GM19351 (cell line): ENCODE results near the gene F12.
"Not testable (repeated sequence)": the region's sequence is repeated elsewhere in the genome, so short reads cannot be mapped to it uniquely, and the experiment has no call there.

ENCODE experiments used
- ATAC-seq: cut with Tn5 transposase; IDR thresholded peaks from one replicate; pipeline ENCODE4 v1.9.1; 2021; ENCODE audit warnings: mild to moderate bottlenecking, moderate library complexity; ENCODE audit not compliant: unreplicated experiment

F12 gene

DNA sequence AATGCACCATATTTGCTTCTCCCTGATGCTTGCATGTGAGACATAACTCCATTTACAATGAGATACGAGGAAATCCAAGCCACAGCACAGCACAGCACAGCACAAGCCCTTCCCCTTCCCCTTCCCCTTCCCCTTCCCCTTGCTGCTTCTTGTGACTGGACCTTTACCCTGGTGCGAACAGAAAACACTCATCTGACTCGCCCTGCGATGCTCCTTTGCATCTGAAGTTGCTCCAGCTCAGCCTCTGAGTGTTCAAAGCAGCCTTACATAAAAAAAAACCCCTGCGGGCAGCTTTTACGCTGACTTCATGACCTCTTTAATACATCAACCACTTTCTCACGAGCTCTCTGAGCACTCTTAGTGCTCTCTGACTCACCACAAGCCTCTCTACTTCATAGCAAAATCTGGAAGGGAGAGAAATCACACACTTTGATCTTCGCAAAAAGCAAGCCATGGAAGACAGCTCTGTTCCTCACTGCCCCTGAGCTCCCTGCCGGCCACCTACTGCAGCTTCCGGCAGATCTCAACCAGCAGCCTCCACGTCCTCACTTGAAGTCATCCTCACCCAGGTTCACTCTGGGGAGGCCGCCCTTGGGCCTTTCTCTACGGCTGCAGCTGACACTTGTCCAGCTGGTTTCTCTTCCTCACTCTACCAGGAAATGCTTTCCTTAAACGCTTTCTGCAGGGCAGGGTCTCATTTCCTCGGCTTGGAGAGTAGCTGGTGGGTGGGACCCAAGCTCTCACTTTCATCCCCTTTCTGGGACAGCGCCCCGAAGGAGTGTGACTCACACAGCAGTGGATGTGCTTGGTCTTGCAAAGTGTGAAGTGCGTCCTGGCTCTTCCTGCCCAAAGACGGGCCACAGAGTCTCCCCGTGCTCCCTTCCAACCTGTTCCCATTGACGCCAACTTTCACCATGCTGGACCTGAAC lies 19.9 kb downstream of the F12 start:
- peak; percentile 56 for ATAC-seq

DNA sequence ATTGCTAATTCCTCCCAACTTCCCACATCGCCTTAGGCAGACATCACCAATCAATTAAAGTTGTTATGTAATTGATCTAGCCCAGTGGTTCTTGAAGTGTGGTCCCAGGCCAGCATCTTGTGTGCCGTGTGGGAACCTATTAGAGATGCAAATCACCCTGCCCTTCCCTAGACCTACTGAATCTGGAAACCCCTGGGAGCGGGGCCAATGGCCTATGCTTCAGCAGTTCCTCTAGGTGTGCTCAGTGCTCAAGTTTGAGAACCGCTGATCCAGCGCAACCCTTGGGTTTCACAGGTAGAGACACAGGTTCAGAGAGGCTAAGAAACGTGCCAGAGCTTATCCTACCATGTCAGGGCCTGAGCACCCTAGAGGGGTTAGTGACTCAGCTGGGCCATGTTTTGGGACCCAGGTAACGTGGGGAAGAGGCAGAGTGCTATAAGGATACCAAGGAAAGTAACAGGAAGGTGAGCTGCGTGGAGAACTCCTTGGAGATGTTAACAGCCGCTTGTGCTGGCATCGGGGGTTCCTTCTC lies 20.8 kb downstream of the F12 start:
- ATAC-seq: no peak

DNA sequence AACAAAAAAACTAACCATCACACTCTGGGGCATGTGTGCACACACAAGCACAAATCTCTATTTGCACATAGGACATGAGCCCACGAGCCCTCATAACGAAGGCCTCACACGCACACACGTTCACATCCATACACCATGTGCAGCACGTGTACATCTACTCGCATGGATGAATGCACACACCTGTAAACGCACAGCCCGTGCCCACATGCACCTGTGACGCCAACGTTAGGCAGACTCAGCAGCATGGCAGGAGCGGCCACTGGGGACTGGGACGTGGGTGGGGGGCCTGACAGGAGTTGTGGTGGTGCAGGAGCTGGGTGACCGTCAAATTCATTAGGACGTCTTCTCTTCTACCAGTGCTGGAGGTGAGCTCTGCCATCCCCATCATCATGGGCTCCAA lies 22.0 kb downstream of the F12 start:
- ATAC-seq: no peak

DNA sequence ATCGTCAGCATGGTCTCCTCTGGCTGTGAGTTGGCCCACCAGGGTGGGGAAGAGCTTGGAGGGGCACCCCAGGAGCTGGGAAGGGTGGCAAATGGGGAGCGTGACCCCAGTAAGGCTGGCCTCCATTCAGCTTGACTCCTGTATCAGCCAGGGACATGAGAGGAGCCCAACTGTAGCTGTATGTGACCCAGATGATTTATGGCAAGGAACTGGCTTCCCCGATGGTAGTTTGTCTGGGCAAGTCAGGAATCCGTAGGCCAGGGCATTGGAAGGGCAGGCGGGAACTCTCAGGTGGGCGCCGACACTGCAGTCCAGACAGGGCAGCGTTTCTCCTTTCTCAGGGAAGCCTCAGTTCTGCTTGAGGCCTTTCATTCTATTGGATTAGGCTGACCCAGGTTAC lies 22.8 kb downstream of the F12 start:
- ATAC-seq: no peak

DNA sequence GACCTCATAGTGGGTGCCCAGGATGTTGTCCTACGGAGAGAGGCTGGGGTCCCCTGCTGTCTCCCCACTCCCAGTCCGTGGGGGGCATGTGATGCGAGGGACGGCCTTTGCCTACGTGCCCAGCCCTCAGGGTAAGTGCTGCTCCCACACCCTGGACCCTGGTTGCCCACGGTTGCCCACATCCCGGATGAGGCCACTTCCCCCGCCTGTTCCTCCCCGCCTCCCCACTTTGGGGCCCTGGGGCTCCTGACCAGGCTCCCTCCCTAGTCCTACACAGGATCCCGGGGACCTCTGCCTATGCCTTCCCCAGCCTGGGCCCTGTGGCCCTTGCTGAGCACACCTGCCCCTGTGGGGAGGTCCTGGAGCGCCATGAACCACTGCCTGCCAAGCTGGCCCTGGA lies 23.6 kb downstream of the F12 start:
- no peak for ATAC-seq

DNA sequence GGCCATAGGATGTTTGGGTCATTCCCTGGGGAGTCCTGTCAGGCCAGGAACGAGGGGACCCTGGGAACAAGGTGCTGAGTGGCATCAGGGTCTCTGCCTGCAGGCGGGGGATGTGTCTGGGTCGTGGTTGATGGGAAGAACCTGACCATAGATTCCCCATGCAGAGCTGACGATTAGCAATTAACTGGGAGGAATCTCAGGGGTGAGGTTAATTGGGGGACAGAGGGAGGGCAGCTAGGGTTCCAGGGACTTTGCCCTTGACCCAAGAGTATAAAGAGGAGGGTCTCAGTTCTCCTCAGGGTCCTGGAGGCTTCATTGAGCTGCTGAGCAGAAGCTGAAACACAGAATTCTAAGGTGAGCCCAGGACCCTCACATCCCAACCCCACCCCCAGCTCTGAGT lies 25.2 kb downstream of the F12 start, which contains the start of gene SLC34A1:
Gene SLC34A1, plus strand, starts transcription at position 301 of the 400 bp plus-strand sequence. CDS start 1,308 bp downstream, outside the sequence.
- no peak for ATAC-seq

DNA sequence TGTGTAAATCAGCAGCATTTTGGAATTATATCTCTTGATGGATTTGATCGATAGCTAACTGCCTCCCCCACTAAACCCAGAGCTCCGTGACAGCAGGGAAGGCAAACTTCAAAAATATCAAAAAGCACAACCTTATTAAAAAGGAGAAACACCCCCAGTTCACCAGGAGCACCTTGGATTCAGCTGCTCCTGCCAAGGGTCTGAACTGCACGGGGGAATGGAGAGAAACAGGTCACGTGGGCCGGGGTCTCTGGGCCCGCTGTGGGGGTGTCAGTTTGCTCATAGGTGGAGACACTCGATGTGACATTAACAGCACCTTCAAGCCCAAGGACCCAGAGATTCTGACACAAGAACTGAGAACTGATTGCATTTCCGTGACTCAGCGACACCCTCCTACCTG lies 26.2 kb downstream of the F12 start:
- no peak for ATAC-seq

DNA sequence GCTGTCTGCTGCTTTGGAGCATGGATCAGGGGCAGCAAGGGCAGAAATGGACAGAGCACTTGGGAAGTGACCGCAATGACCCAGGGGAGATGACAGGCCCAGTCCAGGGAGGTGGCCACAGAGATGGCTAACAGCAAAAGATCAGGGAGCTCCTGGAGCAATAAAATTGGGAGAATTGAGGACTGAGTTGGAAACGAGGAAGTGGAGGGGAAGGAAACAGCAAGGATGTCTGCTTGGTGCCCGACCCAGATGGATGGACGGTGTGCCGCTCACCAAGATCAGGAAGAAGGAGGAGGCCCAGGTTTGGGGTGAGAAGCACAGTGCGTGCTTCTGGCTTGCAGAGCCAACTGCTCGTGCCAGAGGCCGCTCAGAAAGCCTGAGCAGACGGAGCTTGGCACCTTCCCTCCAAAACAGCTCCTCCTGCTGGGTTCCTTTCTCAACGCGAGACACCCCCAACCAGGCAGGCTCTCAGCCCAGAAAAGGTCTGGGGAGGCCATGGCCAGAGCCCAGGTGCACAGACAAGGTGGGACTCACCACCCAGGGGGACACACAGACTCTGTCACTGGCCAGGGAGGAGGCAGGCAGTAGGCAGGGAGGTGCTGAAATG lies 26.8 kb downstream of the F12 start:
- no peak for ATAC-seq

DNA sequence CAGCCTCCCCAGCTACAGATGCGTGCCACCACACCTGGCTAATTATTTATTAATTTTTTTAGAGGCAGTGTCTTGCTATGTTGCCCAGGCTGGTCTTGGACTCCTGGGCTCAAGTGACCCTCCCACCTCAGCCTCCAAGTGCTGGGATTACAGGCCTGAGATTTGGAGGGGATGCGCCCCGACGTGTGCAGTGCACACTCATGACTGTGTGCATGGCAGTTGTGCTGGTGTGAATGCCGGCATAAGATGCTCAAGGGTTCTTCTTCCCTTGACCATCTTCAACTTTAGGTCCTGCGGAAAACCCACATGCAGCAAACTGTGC lies 28.6 kb downstream of the F12 start:
- no peak for ATAC-seq

DNA sequence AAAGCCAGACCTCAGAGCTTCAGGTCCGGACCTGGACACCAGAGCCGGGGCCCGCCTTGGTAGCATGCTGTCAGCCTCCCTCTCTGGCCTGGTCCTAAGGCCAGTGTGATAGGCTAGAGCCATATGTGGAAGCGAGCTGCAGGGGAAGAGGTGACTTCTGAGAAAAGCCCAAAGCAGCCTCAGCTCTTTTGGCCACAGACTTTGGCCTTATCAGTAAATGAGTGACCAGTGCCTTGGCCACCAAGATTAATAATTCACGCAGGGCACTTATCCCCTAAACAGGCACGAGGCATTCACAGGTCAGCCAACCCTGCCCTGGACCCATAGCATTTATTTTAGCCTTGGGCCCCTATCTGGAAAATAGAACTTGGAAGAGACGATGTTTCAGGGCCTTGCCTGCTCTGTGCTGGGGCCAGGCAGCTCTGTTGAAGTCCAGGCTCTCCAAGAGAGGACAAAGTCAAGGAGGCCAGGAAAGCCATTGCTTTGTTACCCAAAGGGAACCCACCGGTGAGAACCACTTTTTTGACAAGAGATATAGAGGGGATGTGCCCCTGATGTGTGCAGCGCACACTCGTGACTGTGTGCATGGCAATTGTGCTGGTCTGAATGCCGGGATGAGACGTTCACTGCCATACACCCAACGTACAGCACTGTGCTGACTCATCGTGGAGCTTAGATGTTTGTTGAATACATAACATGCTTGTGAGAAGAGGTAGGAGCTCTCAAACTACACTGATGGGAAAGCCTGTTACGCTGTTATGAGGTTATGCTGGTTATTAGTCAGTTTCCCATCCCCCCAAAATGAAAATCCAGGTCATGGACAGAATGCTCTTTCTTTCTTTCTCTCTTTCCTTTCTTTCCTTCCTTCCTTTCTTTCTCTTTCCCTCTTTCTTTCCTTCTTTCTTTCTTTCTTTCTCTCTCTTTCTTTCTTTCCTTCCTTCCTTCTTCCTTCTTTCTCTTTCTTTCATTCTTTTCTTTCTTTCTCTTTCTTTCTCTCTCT lies 30.2 kb downstream of the F12 start:
- ATAC-seq: no peak

DNA sequence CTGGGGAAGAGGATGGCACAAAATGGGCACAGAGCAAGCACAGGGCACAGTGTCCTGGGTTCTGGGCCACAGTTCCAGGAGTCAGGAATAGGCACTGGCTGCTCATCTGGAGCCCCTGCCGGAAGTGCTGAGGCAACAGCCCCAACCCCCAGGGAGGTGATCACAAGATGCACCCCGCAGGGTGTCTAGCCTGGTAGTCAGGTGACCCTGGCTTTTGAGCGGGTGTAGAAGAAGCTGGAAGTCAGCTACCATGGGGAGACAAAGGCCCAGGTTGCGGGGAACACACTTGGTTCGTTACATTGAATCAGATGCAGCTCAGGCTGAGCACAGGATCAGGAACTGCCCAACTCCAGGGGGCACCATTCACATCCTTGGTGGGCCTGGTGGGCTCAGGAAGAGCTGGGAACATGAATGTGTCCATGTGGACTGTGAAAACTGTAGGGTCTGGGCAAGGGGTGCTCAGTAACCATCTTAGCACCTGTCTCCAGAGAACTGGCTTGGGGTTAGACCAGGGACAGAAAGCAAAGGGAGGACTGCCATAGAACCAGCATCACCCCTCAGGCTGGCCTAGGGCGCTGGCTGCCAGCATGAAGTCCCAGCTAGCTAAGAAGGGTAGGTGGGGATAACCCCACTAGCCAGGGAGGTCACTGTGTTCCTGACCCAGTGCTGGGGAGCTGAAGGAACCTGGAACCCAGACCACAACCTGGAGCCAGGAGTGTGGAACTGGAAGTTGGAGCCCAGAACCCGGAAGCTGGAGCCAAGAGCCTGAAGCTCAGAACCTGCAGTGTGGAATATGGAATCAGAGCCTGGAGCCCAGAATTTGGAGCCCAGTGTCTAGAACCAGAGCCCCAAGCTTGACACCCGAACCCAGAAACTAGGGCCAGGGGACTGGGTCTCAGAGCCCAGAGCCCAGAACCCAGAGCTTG lies 31.2 kb downstream of the F12 start:
- no peak for ATAC-seq

DNA sequence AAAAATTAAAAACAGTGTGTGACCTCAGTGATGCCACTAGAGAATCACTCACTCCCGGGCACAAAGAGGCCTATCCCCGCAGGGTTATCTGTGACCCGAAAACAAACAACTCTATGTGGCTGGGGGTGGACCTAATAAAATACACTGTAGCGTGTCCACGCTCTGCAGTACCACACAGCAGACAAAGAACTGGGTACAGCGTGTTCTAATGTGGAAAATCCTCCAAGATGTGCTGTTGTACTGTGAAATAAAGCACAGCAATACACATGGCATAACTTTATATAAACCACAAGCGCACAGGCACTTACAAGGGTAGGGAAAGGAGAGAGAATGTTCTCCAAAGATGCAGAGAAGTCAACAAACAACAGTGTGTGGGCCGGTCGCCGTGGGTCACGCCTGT lies 33.3 kb downstream of the F12 start:
- no peak for ATAC-seq

DNA sequence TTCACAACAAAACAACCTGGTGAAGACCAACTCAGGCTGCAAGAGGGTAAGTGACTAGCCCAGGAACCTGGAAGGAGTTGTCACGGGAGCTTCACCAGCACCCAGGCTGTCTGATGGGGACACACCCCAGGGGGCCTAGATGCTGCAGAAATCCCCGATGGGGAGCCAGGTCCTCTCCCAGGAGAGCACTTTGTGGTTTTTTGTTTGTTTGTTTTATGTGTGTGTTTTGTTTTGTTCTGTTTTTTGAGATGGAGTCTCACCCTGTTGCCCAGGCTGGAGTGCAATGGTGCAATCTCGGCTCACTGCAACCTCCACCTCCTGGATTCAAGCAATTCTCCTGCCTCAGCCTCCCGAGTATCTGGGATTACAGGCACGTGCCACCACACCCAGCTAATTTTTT lies 33.8 kb downstream of the F12 start:
- ATAC-seq: not testable (repeated sequence)

DNA sequence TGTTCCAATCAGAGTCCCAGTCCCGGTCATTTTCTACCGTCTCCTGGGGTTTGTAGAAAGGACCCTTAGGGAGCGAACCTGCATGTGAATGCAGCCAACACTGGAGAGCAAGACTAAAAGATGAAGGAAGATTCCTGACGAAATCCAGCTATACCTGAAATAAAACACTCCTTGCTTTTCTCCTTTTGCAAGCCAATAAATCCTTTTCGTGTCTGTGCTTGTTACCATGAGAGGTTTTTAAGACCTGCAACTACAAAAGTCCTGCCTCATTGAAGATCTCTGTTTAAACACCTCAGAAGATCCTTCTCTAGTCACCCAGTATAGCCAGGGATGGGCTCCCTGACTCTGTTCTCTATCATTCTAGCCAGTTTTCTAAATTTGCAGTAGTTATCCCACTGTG lies 35.2 kb downstream of the F12 start:
- no peak for ATAC-seq

DNA sequence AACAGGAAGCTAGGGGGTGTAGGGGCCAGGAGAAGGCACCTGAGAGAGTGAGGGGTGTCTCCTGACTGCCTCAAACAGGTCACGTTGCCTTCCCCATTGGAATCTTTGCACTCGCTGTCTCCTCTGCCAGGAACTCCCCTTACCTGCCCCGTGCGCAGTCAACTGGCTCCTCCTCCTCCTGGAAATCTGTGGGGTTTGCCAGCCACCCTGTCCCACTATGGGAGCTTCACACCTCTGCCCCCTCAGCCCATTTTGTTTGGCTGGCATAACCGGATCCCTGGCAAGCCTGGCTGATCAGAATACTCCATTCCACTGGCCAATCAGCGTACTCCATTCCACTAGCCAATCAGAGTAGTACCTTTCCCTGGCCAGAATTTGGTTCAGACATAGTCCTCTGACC lies 35.6 kb downstream of the F12 start:
- ATAC-seq: no peak

DNA sequence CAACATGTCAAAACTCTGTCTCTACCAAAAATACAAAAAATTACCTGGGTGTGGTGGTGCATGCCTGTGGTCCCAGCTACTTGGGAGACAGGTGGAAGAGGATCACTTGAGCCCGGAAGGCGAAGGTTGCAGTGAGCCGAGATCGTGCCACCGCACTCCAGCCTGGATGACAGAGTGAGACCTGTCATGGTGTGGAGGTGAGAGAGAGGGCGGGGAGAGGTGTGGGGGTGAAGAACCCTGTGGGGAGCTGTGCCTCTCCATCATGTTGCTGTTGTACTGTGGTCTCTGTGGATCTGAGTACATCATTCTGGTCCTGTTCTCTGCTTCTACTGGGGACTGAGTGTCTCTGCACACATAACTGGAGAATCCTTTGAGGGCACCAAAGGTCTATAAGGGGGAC lies 36.5 kb downstream of the F12 start:
- no peak for ATAC-seq

DNA sequence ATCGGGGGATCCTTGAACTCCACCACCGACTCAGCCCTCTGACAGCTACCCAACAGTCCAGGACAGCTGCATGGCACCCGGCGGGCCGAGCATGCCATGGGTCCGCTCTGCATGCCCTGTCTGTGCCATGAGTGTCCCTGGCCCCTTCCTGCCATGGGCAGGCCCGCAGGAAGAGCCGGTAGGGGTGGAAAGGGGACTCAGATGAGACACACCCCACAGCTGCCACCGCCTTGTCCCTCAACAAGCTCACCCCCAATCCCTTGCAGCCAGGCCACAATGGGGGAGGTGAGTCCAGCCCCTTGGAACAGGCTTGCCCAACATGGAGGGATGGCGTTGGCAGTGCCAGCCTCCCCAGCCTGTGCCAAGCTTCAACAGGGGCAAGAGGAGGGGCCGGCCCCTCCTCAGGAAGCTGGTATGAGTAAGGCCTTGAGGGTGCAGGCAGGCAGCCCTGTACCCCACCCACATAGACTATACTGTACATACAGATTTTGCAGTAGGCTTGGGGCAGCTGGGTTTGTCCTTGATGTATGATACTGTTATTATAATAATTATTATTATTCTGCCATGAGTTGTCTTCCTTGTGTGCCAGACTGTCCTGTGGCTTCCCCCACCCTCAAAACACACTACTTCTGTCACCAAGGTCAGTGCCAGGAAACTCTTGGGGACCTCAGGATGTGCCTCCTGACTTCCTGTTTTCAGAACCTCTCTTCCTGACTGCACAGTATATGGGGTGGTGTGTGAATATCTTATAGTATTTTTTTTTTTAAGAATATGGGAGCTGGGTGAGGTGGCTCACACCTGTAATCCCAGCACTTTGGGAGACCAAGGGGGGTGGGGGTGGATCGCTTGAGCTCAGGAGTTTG lies 37.1 kb downstream of the F12 start:
- no peak for ATAC-seq

DNA sequence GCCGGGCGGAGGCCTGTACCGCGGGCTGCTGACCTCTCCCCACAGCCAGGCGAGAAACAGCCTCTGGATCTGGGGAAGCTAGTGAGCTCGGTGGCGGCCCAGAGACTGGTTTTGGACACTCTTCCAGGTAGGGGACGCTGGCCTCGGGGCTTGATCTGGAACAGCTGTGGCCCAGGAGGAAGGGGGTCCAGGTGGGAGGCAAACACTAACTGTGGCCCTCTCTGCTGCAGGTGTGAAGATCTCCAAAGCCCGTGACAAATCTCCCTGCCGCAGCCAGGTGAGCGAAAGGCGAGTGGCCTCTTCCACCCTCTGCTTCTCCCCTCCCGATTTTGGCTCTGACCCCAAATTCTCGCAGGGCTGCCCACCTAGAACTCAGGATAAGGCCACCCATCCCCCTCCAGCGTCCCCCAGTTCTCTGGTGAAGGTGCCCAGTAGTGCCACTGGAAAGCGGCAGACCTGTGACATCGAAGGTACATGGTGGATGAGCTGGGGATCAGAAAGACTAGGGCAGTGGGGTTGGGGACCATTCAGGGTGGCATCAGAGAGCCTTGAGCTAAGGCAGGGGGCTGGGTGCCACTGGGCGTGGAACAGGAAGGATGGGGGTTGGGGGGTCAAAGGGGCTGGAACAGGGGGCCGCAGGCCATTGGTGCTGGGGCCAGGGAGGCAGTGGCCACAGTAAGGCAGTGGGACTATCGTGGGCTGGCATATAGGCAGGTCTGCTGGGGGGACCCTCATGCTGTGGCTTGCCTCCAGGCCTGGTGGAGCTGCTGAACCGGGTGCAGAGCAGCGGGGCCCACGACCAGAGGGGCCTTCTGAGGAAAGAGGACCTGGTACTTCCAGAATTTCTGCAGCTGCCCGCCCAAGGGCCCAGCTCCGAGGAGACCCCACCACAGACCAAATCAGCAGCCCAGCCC lies 38.0 kb downstream of the F12 start:
- ATAC-seq: no peak
